HG03159 (cell line): ENCODE data around the gene C1orf56.

Source experiments
- ATAC-seq: cut with Tn5 transposase; IDR thresholded peaks from one replicate; pipeline ENCODE4 v1.9.1; 2021; ENCODE audit warnings: mild to moderate bottlenecking, moderate library complexity; ENCODE audit not compliant: unreplicated experiment

The C1orf56 gene

DNA sequence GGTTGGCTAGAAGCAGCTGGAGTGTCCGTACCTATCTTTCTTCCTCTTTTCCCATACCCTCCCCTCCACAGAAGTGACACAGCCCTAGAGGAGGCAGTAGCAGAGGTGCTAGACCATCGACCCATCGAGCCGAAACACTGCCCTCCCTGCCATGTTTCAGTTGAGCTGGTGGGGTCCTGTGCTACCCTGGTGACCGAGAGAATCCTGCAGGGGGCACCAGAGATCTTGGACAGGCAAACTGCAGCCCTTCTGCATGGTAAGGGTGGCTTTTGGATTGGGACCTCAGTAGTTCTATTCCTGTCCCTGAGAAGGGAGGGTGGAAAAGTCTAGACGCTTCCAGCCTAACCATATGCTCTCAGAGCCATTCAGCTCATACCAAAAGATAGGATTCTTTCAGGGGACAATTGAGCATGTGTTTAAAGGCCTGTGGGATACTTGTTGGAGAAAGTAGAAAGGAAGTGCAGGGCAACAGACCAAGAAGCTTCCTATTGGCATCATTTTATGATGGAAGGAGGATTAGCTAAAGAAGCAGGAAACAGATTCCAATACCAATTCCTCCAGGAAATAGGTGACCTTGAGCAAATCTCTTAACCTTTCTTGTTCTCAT lies 22.9 kb upstream of the C1orf56 start:
- ATAC-seq = no peak

GRCh38 chr1:151026460-151026859 lies 21.1 kb upstream of the C1orf56 start:
- no peak for ATAC-seq

DNA sequence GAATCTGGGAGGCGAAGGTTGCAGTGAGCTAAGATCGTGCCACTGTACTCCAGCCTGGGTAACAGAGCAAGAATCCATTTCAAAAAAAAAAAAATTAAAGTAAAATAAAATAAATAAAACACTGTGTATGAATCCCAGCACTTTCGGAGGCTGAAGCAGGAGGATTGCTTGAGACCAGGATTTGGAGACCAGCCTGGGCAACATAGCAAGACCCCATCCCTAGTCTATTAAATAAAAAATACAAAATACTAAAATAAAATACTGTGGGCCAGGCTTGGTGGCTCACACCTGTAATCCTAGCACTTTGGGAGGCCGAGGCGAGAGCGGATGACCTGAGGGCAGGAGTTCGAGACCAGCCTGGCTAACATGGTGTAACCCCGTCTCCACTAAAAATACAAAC lies 15.4 kb upstream of the C1orf56 start:
- no peak for ATAC-seq

GRCh38 chr1:151035167-151035566 lies 12.4 kb upstream of the C1orf56 start:
- ATAC-seq = no peak

- no peak for ATAC-seq
Observed at GRCh38 chr1:151036356-151036755, 11.2 kb upstream of the C1orf56 start, which contains the start of gene BNIPL. TSS of gene BNIPL (plus strand) at chr1:151036586. CDS start at chr1:151036726, 140 bp downstream.

GRCh38 chr1:151037032-151037431 lies 10.5 kb upstream of the C1orf56 start:
- ATAC-seq = no peak

- ATAC-seq = no peak
Observed at GRCh38 chr1:151039521-151039920, 8.0 kb upstream of the C1orf56 start.

DNA sequence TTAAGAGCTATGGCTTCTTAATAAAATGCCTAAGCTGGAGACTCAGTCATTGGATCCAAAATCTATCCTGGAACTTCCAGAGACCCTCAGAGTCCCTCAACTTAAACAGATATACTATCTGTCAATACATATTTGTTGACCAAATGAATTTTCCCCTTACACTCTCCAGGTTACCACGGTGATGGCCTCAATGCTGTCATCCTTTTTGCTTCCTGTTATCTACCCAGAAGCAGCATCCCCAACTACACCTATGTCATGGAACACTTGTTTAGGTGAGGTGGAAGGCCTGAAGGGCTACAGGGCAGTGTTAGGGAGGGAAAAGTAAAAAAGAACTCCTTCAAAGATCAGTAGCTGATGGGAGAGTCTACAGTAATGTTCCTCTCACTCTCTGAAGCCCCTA lies 4.4 kb upstream of the C1orf56 start:
- ATAC-seq = no peak

DNA sequence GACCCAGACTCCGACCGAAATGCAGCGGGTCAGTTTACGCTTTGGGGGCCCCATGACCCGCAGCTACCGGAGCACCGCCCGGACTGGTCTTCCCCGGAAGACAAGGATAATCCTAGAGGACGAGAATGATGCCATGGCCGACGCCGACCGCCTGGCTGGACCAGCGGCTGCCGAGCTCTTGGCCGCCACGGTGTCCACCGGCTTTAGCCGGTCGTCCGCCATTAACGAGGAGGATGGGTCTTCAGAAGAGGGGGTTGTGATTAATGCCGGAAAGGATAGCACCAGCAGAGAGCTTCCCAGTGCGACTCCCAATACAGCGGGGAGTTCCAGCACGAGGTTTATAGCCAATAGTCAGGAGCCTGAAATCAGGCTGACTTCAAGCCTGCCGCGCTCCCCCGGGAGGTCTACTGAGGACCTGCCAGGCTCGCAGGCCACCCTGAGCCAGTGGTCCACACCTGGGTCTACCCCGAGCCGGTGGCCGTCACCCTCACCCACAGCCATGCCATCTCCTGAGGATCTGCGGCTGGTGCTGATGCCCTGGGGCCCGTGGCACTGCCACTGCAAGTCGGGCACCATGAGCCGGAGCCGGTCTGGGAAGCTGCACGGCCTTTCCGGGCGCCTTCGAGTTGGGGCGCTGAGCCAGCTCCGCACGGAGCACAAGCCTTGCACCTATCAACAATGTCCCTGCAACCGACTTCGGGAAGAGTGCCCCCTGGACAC lies 534 bp downstream of the C1orf56 start:
- ATAC-seq = no peak

- ATAC-seq = no peak
Observed at GRCh38 chr1:151048645-151049032, 1.1 kb downstream of the C1orf56 start.

GRCh38 chr1:151049458-151049857 lies 1.9 kb downstream of the C1orf56 start:
- no peak for ATAC-seq

DNA sequence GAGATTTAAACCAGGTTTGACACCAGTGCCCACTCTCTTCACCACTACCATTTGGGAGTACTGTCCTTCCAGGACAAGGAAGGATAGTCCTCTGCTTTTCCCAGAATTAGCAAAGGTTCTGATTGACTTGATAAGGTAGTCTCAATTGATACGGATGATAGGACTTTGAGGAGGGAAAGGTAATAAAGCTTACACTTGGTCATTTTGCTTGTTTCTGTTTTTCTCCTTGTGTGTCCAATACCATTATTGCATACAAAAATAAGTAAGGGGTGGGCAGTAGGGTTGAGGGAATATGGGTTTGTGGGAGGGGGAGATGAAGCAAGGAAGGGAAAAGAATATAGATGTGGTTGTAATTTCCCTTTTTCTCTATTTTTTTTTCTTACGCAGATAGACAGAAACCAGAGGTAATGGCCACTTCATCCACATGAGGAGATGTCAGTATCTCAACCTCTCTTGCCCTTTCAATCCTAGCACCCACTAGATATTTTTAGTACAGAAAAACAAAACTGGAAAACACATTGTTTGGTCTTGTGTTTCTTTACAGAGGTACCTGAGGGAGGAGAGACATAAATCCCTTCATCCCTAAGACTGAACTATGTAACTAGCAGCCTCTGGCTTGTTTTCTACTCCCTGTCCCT lies 2.6 kb downstream of the C1orf56 start:
- no peak for ATAC-seq

DNA sequence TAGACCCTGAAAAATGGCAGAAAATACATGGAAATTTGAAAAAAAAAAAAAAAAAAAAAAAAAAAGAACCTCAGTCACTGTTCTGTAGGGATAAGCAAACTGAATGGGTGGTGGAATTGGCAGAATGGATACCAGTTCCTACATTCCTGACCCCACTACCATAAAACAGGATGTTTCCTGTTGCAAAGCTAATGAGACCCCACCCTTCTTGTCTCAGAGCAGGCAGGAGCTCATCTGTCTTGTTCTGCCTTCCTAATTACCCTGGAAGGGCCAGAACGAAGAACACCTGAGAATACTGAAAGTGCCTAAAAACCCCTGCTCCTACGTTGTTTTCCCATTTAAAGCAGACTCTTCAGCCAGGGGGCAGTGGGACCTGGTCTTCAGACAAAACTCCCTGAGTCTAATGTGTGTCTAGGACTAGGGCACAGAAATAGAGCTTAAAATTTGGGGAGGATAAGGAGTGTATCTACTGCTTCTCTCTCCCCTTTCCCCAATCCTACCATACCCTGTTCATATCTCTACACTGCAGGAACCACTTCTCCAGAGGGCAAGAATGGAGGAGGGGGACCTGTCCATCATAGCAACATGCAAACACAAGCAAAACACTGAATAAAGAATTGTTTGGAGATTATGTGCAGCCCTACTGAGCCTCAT lies 3.9 kb downstream of the C1orf56 start:
- ATAC-seq = no peak

DNA sequence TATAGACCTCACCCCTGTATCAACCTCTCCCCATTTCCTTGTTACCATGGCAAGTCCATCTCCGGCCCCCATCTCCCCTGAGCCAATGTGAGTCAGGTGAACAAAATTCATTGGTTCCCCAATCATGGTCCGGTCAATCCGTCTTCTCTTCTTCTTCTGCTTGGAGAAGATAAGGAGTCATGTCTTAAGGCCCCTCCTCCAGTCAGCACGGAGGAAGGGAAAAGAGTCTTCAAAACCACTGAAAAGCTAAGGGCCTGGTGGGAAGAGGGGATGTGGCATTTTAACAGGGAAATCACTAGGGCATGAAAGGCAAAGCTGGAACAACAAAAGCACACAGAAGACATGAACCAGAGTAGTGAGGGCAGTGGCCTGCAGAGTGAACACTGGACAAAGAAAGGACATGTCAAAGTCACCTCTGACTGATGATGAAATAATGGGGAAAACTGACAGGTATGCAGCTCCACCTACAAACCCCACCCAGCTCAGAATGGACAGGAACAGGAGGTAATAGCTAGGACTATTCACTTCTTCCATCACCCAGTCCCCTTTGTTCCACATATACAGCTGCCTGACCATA lies 7.5 kb downstream of the C1orf56 start:
- no peak for ATAC-seq

GRCh38 chr1:151055581-151055980 lies 8.0 kb downstream of the C1orf56 start:
- ATAC-seq = no peak

- ATAC-seq = no peak
Observed at GRCh38 chr1:151056149-151056548, 8.6 kb downstream of the C1orf56 start.

- no peak for ATAC-seq
Observed at GRCh38 chr1:151058692-151059091, 11.1 kb downstream of the C1orf56 start.

DNA sequence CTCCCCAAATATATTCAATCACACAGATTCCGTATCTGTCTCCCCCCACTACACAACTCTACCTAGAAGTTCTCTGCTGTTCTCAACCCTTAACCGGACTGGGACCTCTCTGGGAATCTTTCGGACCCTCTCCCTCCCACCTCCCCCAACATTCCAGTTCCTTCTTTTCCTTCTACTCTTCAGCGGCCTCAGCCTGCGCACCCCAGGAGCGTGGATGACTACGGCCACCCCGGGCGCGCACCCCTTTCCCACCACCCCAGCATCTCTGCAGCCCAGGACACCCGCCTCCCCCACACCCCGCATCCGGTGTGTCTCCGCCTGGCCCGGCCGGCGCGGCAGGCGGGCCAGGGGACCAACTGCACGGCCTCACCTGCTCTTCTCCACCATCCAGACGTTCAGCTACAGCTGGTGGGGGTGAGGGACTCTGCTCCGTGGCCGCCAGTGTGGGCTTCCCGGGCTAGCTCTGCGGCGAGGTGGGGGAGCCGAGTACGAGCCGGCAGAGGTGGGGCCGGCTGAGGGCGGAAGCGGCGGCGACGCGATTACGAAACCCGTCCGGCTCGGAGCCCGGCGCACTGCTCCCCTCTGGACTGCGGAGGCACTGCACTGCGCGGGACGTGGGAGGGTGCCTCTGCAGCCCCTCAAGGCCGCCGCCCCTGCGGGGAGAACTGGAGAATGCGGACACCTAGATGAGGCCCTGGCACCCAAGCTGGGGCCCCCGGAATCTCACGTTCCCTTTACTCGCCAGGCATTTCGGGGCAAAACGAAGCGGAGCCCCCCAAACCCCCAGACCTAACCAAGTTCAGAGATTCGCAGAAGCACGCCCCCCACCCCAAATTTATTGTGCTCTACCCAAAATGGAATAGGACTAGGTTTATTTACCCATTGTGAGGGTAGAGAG lies 11.8 kb downstream of the C1orf56 start, which contains the start of gene CDC42SE1:
Gene CDC42SE1 (minus strand): TSS at position 514 of the 898 bp plus-strand sequence. CDS start 3,892 bp downstream, outside the sequence.
- peak; percentile 80 for ATAC-seq

DNA sequence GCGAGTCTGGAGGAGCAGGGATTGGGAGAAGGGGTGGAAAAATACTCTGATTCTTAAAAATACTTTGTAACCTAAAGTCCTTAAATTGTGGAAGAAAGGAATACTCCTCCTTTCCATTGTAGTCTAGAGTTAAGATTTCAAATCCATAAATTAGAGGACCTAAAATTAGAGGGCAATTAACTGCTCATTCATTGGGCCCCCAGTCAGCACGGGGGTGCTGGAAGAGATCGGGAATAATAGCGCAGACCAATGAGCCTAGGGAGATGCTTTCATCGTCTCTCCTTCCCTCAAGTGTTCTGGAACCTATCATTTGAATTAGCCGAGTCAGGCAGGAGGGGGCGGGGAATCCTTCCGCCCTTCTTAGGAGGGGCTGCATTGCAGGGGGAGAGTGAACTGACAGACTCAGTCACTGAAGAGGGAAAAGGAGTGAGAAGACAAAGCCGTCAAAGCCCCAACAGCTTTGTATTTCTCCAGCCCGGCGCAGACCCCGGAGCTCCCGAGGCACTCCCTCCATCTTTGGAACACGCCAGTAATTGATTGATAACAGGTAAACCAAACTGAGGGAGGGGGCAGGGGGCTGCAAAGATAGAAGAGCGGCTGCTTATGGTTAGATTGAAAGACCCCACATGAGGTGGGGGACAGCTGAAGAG lies 12.6 kb downstream of the C1orf56 start, which contains the start of gene MLLT11:
Gene MLLT11 (plus strand): TSS at position 391 of the 650 bp plus-strand sequence. CDS start 6,828 bp downstream, outside the sequence.
- ATAC-seq = no peak
